Upper lobe of left lung (tissue), 4 donors: Measurements from ENCODE around the gene EIF4G2.

Experiments used
- CTCF ChIP-seq, 6 experiments: fragments of 450-650 bp in 4 of 6; fragments of 200-600 bp in 2 of 6; sonication (generic) in 2 of 6; IDR thresholded peaks; one replicate each; pipeline ENCODE4 v1.5.1; 2016 to 2019; ENCODE audit warnings: antibody characterized with exemption in 6 of 6
- POLR2A ChIP-seq, 4 donors: fragments of 450-650 bp; IDR thresholded peaks; one replicate each; pipeline ENCODE4 v1.5.1; 2016 to 2017; ENCODE audit warnings: antibody characterized with exemption in 4 of 4, mild to moderate bottlenecking in 2 of 4

GRCh38 chr11:10846660-10847059, 37.9 kb upstream of the EIF4G2 start:
- TF ChIP-seq POLR2A (IDR thresholded peaks at IDR 0.05) (no peak), CTCF (IDR thresholded peaks at IDR 0.05) (no peak)
